ENCODE data around the gene HBE1.
"Not testable (repeated sequence)": the region's sequence is repeated elsewhere in the genome, so short reads cannot be mapped to it uniquely, and the experiment has no call there.

HBE1 gene

GRCh38 chr11:5284637-5285036 is 14.9 kb upstream of the HBE1 start:
- no peak for DNase-seq

GRCh38 chr11:5283882-5284281 is 14.1 kb upstream of the HBE1 start:
- no peak for DNase-seq

- DNase-seq, result no peak
These were observed 13.3 kb upstream of the HBE1 start for GRCh38 chr11:5283086-5283485.

GRCh38 chr11:5282628-5283027 is 12.9 kb upstream of the HBE1 start:
- DNase-seq, result no peak

GRCh38 chr11:5281596-5281995 is 11.9 kb upstream of the HBE1 start:
- DNase-seq, result no peak

- no peak for DNase-seq
These were observed 10.9 kb upstream of the HBE1 start for GRCh38 chr11:5280582-5281102.

- no peak for DNase-seq
These were observed 9.8 kb upstream of the HBE1 start for GRCh38 chr11:5279471-5280090.

GRCh38 chr11:5277807-5278382 is 8.2 kb upstream of the HBE1 start:
- no peak for DNase-seq

GRCh38 chr11:5276697-5277096 is 7.0 kb upstream of the HBE1 start:
- no peak for DNase-seq

- no peak for DNase-seq
These were observed 5.8 kb upstream of the HBE1 start for GRCh38 chr11:5275369-5276110.

GRCh38 chr11:5274395-5274794 is 4.7 kb upstream of the HBE1 start:
- no peak for DNase-seq

- DNase-seq, result no peak
These were observed 2.8 kb upstream of the HBE1 start for GRCh38 chr11:5272395-5273017.

- no peak for DNase-seq
These were observed 2.6 kb downstream of the HBE1 start for GRCh38 chr11:5267033-5267563.

- DNase-seq, result no peak
These were observed 3.1 kb downstream of the HBE1 start for GRCh38 chr11:5266609-5267008.

GRCh38 chr11:5265832-5266231 is 3.9 kb downstream of the HBE1 start:
- no peak for DNase-seq

GRCh38 chr11:5258543-5259262 is 11.0 kb downstream of the HBE1 start:
- no peak for DNase-seq

- DNase-seq, result no peak
These were observed 12.4 kb downstream of the HBE1 start for GRCh38 chr11:5257296-5257695.

GRCh38 chr11:5254646-5255413 is 14.9 kb downstream of the HBE1 start, which contains the start of gene HBG2:
Gene HBG2, minus strand, starts transcription at chr11:5254781. Its CDS starts 53 bp downstream, at chr11:5254728.
- not testable (repeated sequence) for DNase-seq

- not testable (repeated sequence) for DNase-seq
These were observed 15.7 kb downstream of the HBE1 start for GRCh38 chr11:5254023-5254422.

- DNase-seq, result not testable (repeated sequence)
These were observed 16.3 kb downstream of the HBE1 start for GRCh38 chr11:5253440-5253839.

GRCh38 chr11:5252919-5253265 is 16.9 kb downstream of the HBE1 start:
- no peak for DNase-seq

Data from DMS79 (cell line).